CD4-positive, alpha-beta memory T cell (primary cell): ENCODE measurements around the gene FAM24A. TPM values are rescaled to one million over a fixed set of nuclear protein-coding genes. Genes with fewer than 3 reads are reported as not detected.
A peak's percentile ranks its signal among the peaks of the same experiment; 100 is the strongest.
"Not testable (repeated sequence)": the region's sequence is repeated elsewhere in the genome, so short reads cannot be mapped to it uniquely, and the experiment has no call there.

Experiments used
- CTCF ChIA-PET: fragments of 350-600 bp; sonication (Branson Sonifier 250); formaldehyde crosslinking; loops from one replicate; lab custom pipeline; 2021; ENCODE audit warnings: inconsistent platforms; ENCODE audit not compliant: partially characterized antibody; lab: Charles Lee
- POLR2A ChIA-PET: fragments of 350-600 bp; sonication (Branson Sonifier 250); formaldehyde crosslinking; loops from one replicate; lab custom pipeline; 2021; ENCODE audit not compliant: partially characterized antibody; lab: Charles Lee
- DNase-seq, 5 donors: peaks; one replicate each; pipeline versions ENCODE4 v3.0.0 to v3.0.0-alpha.2; 2020 to 2022; ENCODE audit warnings: mixed read lengths in 1 of 5
- H3K27ac ChIP-seq: one replicate; pipeline ENCODE4 v1.7.0; 2013; ENCODE audit warnings: low read depth, low read length
- H3K27me3 ChIP-seq: 2 replicates; pipeline ENCODE4 v1.7.0; 2013; ENCODE audit warnings: mild to moderate bottlenecking, low read length, moderate library complexity; ENCODE audit not compliant: insufficient read depth
- H3K36me3 ChIP-seq: 2 replicates; pipeline ENCODE4 v1.7.0; 2013; ENCODE audit warnings: mild to moderate bottlenecking, low read length, moderate library complexity; ENCODE audit not compliant: insufficient read depth
- H3K4me1 ChIP-seq: 2 replicates; pipeline ENCODE4 v1.7.0; 2013; ENCODE audit warnings: mild to moderate bottlenecking, low read length, moderate library complexity; ENCODE audit not compliant: insufficient read depth
- H3K4me3 ChIP-seq, 2 donors: one replicate each; pipeline ENCODE4 v1.7.0; 2013; ENCODE audit warnings: low read length in 2 of 2, mild to moderate bottlenecking in 1 of 2
- H3K9me3 ChIP-seq, 2 donors: one replicate each; pipeline ENCODE4 v1.7.0; 2013; ENCODE audit warnings: low read length in 2 of 2, control low read depth in 1 of 2; ENCODE audit not compliant: control insufficient read depth in 1 of 2
- H3K27ac Mint-ChIP-seq, 7 donors: one replicate each; pipeline ENCODE4 v1.8.0; 2020 to 2021; ENCODE audit warnings: mixed read lengths in 7 of 7, mild to moderate bottlenecking in 6 of 7, inconsistent platforms in 3 of 7, moderate library complexity in 3 of 7
- H3K27me3 Mint-ChIP-seq, 2 donors: one replicate each; pipeline ENCODE4 v1.8.0; 2020 to 2021; ENCODE audit warnings: mixed read lengths in 2 of 2
- H3K36me3 Mint-ChIP-seq, 2 donors: one replicate each; pipeline ENCODE4 v1.8.0; 2020 to 2021; ENCODE audit warnings: mixed read lengths in 2 of 2, inconsistent platforms in 1 of 2, mild to moderate bottlenecking in 1 of 2
- H3K4me1 Mint-ChIP-seq, 4 donors: one replicate each; pipeline ENCODE4 v1.8.0; 2020 to 2021; ENCODE audit warnings: mixed read lengths in 4 of 4, mild to moderate bottlenecking in 1 of 4
- H3K4me3 Mint-ChIP-seq, 8 donors: one replicate each; pipeline ENCODE4 v1.8.0; 2020 to 2021; ENCODE audit warnings: mixed read lengths in 8 of 8, mild to moderate bottlenecking in 7 of 8, moderate library complexity in 6 of 8, inconsistent platforms in 3 of 8
- H3K9me3 Mint-ChIP-seq, 8 donors: one replicate each; pipeline ENCODE4 v1.8.0; 2020 to 2021; ENCODE audit warnings: mixed read lengths in 8 of 8, mild to moderate bottlenecking in 5 of 8, inconsistent platforms in 3 of 8, moderate library complexity in 1 of 8
- intact Hi-C: fragments of 100-400 bp; cut with micrococcal nuclease; formaldehyde crosslinking; loops from one replicate; pipeline ENCODE4 v1.15.1; 2023
- polyA plus RNA-seq, 2 donors: library from polyadenylated mRNA; unstranded; fragments of 300-500 nt; fragmentation: Illumina TruSeq; gene quantifications; one replicate each; pipeline ENCODE4 v1.2.3, GENCODE V29; 2021
- total RNA-seq, 2 experiments: library from RNA; stranded (reverse); gene quantifications; one replicate each; pipeline ENCODE4 v1.2.3, GENCODE V29; 2021

FAM24A gene
- total and polyA plus RNA-seq, 4 experiments from 2014 or later, result not detected

DNA sequence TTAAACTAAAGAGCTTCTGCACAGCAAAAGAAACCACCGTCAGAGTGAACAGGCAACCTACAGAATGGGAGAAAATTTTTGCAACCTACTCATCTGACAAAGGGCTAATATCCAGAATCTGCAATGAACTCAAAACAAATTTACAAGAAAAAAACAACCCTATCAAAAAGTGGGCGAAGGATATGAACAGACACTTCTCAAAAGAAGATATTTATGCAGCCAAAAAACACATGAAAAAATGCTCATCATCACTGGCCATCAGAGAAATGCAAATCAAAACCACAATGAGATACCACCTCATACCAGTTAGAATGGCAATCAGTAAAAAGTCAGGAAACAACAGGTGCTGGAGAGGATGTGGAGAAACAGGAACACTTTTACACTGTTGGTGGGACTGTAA, 38.5 kb upstream of the FAM24A start:
- H3K4me3 ChIP-seq, H3K27me3 Mint-ChIP-seq, H3K27ac Mint-ChIP-seq, H3K27me3 ChIP-seq, H3K9me3 ChIP-seq, H3K9me3 Mint-ChIP-seq, DNase-seq, H3K27ac ChIP-seq, H3K36me3 ChIP-seq, CTCF ChIA-PET, H3K4me3 Mint-ChIP-seq, POLR2A ChIA-PET, intact Hi-C loops: not testable (repeated sequence)
- Mint-ChIP-seq H3K4me1 (peaks cover 11 to 54% (median 26%) of the 10 kb centered on the region in 4 donors), H3K36me3 (peaks cover 10 to 22% of the 10 kb centered on the region in 2 donors)
- peaks cover 13% of the 10 kb centered on the region for H3K4me1 ChIP-seq

DNA sequence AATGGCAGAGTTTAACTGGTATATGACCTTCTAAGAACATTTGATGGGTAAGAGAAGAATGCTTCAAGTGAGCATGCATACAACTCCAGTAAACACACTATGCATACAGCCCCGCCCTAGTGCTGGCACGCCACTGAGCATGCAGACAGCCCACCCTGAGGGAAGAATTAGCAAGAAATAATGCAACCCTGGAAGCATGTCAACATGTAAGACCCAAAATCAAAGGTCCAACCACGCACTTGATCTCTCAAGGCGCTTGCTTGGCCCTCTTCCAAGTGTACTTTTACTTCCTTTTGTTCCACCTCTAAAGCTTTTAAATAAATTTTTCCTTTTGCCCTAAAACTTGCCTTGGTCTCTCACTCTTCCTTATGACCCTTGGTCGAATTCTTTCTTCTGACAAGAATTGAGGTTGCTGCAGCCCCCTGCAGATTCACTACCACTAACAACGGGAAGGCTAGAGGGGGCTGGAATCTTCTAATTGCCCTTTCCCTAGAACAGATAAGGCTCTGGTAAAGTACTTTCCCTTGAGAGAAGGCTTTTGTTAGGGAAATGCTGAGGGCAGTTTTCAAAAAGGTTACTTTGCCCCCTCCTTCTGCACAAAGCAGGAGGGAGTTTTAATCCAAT, 34.5 kb upstream of the FAM24A start:
- intact Hi-C loops, result loop anchor here (5.0 kb wide), 1 partner anchor 276 kb away; the partner anchor contains the start of gene BUB3
- Mint-ChIP-seq H3K27ac (peak overlapping the region in 1 of 7 donors; percentile 64), H3K4me1 (peaks cover 34 to 62% (median 49%) of the 10 kb centered on the region in 4 donors), H3K4me3 (no peak overlapping the region), H3K27me3 (no peaks in the 10 kb centered on the region), H3K36me3 (peaks cover 9 to 12% of the 10 kb centered on the region in 2 donors), H3K9me3 (peaks cover 0 to 4% (median under 1%) of the 10 kb centered on the region in 8 donors)
- peaks cover 41% of the 10 kb centered on the region for H3K4me1 ChIP-seq
- H3K27me3 ChIP-seq, result no peaks in the 10 kb centered on the region
- ChIA-PET CTCF (no interaction called here), POLR2A (no interaction called here)
- H3K4me3 ChIP-seq, result no peak overlapping the region
- no peak overlapping the region for H3K27ac ChIP-seq
- no peaks in the 10 kb centered on the region for H3K36me3 ChIP-seq
- H3K9me3 ChIP-seq, result no peaks in the 10 kb centered on the region
- DNase-seq, result no peak

DNA sequence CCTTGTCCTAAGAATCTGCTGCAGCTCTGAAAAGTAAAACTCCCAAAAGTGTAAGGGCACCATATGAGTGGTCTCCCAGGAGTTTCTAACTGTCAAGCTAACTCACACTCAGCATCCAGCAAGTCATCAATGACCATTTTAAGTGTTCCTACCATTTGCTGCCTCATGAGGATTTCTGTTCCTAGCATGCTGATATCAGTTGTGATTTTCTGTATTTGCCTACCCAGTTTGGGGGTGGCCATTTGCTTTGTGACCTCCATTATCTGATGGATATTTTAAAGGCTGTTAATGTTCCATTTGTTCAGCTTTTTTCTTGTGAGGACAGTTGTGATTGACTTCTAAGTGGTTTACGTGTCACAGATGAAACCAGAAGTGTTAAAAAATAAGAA, 33.9 kb upstream of the FAM24A start:
- Mint-ChIP-seq H3K4me1 (peaks cover 34 to 62% (median 50%) of the 10 kb centered on the region in 4 donors), H3K36me3 (peaks cover 9 to 12% of the 10 kb centered on the region in 2 donors), H3K27me3 (no peaks in the 10 kb centered on the region), H3K9me3 (peaks cover 0 to 4% (median under 1%) of the 10 kb centered on the region in 8 donors), H3K27ac (no peak overlapping the region), H3K4me3 (no peak overlapping the region)
- Histone ChIP-seq H3K4me1 (peaks cover 41% of the 10 kb centered on the region), H3K27me3 (no peaks in the 10 kb centered on the region), H3K4me3 (no peak overlapping the region), H3K9me3 (no peaks in the 10 kb centered on the region), H3K36me3 (no peaks in the 10 kb centered on the region), H3K27ac (no peak overlapping the region)
- no peak for DNase-seq
- intact Hi-C loops, result loop anchor here (5.0 kb wide), 1 partner anchor 276 kb away; the partner anchor contains the start of gene BUB3
- ChIA-PET CTCF (no interaction called here), POLR2A (no interaction called here)

DNA sequence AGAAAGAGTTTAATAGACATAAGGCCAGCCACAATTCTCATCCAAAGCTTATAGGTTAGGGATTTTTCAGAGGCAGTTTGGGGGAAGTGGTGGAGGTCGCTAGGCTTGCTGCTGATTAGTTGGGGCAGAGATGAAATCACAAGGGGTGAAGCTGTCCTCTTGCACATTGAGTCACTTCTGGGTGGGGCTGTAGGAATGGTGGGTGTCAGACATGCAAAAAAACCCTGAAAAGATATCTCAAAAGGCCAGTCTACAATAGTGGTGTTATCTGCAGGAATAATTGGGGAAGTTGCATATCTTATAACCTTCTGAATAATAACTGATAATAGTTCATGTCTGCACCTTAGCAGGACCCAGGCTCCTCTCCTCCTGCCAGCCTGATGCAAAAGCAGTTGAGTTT, 33.1 kb upstream of the FAM24A start:
- no peak overlapping the region for H3K4me3 ChIP-seq
- no peaks in the 10 kb centered on the region for H3K36me3 ChIP-seq
- intact Hi-C loops, result loop anchor here (5.0 kb wide), 1 partner anchor 275 kb away; the partner anchor contains the start of gene BUB3
- H3K9me3 Mint-ChIP-seq, result peaks cover 0 to 3% (median 0%) of the 10 kb centered on the region in 8 donors
- ChIA-PET CTCF (no interaction called here), POLR2A (no interaction called here)
- peaks cover 5 to 12% of the 10 kb centered on the region in 2 donors for H3K36me3 Mint-ChIP-seq
- no peaks in the 10 kb centered on the region for H3K27me3 ChIP-seq
- H3K9me3 ChIP-seq, result no peaks in the 10 kb centered on the region
- H3K27ac ChIP-seq, result no peak overlapping the region
- peak overlapping the region in 1 of 7 donors; percentile 8 for H3K27ac Mint-ChIP-seq
- H3K4me3 Mint-ChIP-seq, result peak overlapping the region in 6 of 8 donors; percentile 27 to 92 (median 66)
- no peak for DNase-seq
- no peaks in the 10 kb centered on the region for H3K27me3 Mint-ChIP-seq
- H3K4me1 ChIP-seq, result peaks cover 41% of the 10 kb centered on the region
- peaks cover 34 to 62% (median 50%) of the 10 kb centered on the region in 4 donors for H3K4me1 Mint-ChIP-seq

DNA sequence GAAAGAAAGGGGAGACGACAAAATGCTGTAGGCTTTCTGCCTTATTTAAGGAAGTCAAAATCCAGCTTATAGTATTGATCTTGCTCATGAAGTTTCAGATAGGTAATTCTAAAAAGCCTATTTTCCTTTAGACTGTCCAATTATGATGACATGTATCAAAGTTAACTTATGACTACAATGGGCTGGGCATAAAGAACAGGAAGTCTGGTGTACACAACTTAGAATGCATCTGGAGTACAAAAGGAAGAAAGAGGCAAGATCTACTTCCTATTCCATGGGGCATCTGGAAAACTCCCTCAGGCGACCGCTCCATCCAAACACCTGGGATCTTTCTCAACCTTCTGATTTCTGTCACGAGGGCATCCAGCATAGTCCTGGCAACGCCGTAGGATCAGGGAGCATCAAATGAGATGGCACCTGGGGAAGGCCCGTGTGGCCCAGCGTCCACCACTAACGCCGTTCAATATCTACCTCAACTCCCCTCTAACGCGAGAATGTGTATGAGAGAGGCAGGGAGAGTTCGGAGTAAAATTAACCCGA, 31.5 kb upstream of the FAM24A start:
- intact Hi-C loops, result loop anchor here (1.0 to 5.0 kb wide), 5 partner anchors 76 to 505 kb away; partner anchors contain the start of genes BUB3, C10orf88, IKZF5 and PLEKHA1
- Histone ChIP-seq H3K27ac (peak overlapping the region; percentile 68), H3K4me3 (peak overlapping the region; percentile 47 to 79), H3K9me3 (no peaks in the 10 kb centered on the region), H3K4me1 (peaks cover 41% of the 10 kb centered on the region), H3K27me3 (no peaks in the 10 kb centered on the region), H3K36me3 (no peaks in the 10 kb centered on the region)
- CTCF ChIA-PET, result interaction anchor here (0.9 kb wide), 1 partner anchor 278 kb away, joined by 3 read pairs; no protein-coding TSS in a partner anchor
- peaks cover 0 to 3% (median 0%) of the 10 kb centered on the region in 8 donors for H3K9me3 Mint-ChIP-seq
- POLR2A ChIA-PET, result interaction anchor here (1.1 to 1.2 kb wide), 2 partner anchors 75 to 129 kb away, joined by 3 read pairs; no protein-coding TSS in a partner anchor
- peak overlapping the region; percentile 91 to 95 (median 92) for H3K4me3 Mint-ChIP-seq
- peak in 1 of 5 donors; percentile 38 for DNase-seq
- H3K27me3 Mint-ChIP-seq, result no peaks in the 10 kb centered on the region
- H3K36me3 Mint-ChIP-seq, result peaks cover 5 to 12% of the 10 kb centered on the region in 2 donors
- peak overlapping the region; percentile 79 to 97 (median 94) for H3K27ac Mint-ChIP-seq
- H3K4me1 Mint-ChIP-seq, result peaks cover 34 to 62% (median 50%) of the 10 kb centered on the region in 4 donors

DNA sequence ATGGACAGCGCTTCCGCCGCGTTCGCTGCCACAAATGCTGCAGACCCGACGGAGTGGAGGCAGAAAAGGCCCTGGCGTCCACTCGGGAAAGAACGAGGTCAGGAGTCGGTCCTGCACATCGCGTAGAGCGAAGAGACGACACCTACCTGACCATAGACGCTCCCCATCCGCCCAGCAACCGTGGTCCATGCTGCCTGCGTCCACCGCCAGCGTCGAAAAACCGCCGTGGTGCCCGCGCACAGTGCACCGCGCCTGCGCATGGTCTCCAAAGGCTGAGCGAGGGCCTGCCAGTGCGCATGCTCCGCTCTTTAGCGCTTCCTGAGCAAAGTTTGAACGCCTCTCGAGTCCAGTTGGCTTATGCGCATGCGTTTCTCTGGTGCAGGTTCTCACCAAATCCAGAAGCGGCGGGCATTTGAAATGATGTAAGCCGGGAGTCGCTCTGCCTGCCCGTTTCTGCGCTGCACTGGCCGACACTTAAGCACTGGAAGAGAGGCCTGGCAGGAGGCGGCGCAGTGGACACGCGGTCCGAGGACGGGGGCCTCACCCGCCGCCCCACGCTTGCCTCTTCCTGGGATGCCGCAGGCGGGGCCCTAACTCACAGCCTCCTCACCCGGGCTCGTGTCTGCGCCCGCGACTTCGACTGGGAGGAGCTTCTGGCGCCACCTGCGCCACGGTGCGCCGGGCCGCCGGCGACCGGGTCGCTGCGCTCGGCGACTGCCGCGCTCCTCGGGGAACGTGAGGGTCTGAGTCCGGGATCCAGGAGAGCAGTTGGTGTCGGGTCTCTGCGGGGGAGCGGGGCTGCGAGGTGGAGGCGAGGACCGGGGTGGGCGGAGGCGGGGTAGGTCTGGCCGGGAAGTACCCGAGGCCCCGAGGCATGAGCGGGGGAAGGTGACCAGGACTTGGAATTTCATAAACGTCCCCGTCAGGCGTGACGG, 30.8 kb upstream of the FAM24A start, which contains the start of gene FAM24B:
Gene FAM24B (minus strand): TSS at position 243 of the 935 bp plus-strand sequence. CDS start 29,066 bp downstream, outside the sequence.
- Mint-ChIP-seq H3K27me3 (no peaks in the 10 kb centered on the region), H3K4me3 (peak within 1 kb of the TSS; percentile 91 to 95 (median 92)), H3K36me3 (peaks cover 5 to 12% of the 10 kb centered on the region in 2 donors), H3K27ac (peak within 1 kb of the TSS; percentile 79 to 97 (median 95)), H3K4me1 (peaks cover 31 to 55% (median 43%) of the 10 kb centered on the region in 4 donors), H3K9me3 (peaks cover 0 to 3% (median 0%) of the 10 kb centered on the region in 8 donors)
- Histone ChIP-seq H3K27me3 (no peaks in the 10 kb centered on the region), H3K4me3 (peak within 1 kb of the TSS; percentile 47 to 79), H3K27ac (peak within 1 kb of the TSS; percentile 68), H3K9me3 (no peaks in the 10 kb centered on the region), H3K36me3 (no peaks in the 10 kb centered on the region), H3K4me1 (peaks cover 41% of the 10 kb centered on the region)
- peak; percentile 90 to 96 (median 96) for DNase-seq
- POLR2A ChIA-PET, result interaction anchor here (0.6 to 1.4 kb wide), 7 partner anchors 74 to 275 kb away, joined by 3 to 9 read pairs (median 3); partner anchors contain the start of genes BUB3, C10orf88 and PSTK
- CTCF ChIA-PET, result interaction anchor here (0.9 kb wide), 1 partner anchor 277 kb away, joined by 3 read pairs; no protein-coding TSS in a partner anchor
- intact Hi-C loops, result loop anchor here (1.0 to 5.0 kb wide), 5 partner anchors 75 to 505 kb away; partner anchors contain the start of genes BUB3, C10orf88, IKZF5 and PLEKHA1
